HG03175 (cell line): Measurements from ENCODE around the gene RAD50.
"Not testable (repeated sequence)": the region's sequence is repeated elsewhere in the genome, so short reads cannot be mapped to it uniquely, and the experiment has no call there.

Experiments used
- ATAC-seq: cut with Tn5 transposase; IDR thresholded peaks from one replicate; pipeline ENCODE4 v1.9.1; 2021; ENCODE audit warnings: mild to moderate bottlenecking, moderate library complexity; ENCODE audit not compliant: unreplicated experiment

Gene RAD50

DNA sequence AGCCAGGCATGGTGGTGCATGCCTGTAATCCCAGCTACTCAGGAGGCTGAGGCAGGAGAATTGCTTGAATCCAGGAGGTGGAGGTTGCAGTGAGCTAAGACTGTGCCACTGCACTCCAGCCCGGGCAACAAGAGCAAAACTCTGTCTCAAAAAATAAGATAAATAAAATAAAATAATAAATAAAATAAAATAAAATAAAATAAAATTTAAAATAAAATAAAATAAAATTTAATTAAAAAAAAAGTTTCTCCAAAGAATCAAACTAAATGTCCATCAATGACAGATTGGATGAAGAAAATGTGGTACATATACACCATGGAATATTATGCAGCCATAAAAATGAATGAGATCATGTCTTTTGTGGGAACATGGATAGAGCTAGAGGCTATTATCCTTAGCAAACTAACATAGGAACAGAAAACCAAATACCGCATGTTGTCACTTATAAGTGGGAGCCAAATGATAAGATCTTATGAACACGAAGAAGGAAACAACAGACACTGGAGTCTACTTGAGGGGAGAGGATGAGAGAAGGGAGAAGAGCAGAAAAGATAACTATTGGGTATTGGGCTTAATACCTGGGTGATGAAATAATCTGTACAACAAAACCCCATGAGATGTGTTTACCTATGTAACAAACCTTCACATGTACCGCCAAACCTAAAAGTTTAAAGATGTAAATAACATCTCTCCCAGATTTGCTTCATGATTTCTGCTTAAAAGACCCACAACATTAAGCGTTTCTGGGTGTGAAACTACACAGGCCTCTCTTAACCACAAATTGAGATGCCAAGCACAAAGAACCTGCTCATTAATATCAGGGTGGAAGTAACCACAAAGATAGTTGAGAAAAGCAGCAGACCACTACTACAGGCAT is 135.2 kb downstream of the RAD50 start:
- not testable (repeated sequence) for ATAC-seq

DNA sequence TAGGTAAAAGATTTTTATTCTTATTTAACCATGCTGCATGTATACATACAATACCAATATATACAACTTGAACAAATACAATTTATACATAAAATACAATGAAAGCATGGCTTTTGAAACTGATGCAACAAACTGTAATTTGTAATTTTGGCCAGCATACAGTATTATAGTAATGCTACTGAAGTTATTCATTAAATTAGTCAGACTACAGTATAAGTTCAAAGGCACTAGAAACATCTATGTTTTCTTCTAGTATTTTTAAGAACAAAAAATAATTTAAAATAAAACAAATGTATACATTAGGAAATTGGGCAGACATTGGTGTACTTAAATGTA is 135.8 kb downstream of the RAD50 start:
- no peak for ATAC-seq
